ENCODE results near the gene VAMP4. TPM values are rescaled to one million over a fixed set of nuclear protein-coding genes. Genes with fewer than 3 reads are reported as not detected.
"Not testable (repeated sequence)": the region's sequence is repeated elsewhere in the genome, so short reads cannot be mapped to it uniquely, and the experiment has no call there.

Gene VAMP4
- polyA plus RNA-seq, 1 donor from 2014 or later, result 28.0 TPM

DNA sequence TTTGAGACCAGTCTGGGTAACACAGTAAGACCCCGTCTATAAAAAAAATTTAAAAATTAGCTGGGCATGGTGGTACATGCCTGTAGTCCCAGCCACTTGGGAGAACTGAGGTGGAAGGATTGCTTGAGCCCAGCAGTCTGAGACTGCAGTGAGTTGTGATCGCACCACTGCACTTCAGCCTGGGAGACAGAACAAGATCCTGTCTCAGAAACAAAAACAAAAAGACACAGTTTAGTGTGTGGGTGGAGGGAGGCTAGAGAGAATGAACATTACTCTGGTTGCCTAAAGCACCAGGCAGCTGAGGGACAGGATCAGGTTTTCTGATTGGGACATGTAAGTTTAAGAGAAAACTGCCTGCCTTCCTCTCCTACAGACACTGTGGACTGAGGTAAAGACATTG lies 42.3 kb downstream of the VAMP4 start:
- TF ChIP-seq RAD21 (conservative IDR thresholded peaks at IDR 0.05), result no peak
- TF ChIP-seq, protein P1, sequence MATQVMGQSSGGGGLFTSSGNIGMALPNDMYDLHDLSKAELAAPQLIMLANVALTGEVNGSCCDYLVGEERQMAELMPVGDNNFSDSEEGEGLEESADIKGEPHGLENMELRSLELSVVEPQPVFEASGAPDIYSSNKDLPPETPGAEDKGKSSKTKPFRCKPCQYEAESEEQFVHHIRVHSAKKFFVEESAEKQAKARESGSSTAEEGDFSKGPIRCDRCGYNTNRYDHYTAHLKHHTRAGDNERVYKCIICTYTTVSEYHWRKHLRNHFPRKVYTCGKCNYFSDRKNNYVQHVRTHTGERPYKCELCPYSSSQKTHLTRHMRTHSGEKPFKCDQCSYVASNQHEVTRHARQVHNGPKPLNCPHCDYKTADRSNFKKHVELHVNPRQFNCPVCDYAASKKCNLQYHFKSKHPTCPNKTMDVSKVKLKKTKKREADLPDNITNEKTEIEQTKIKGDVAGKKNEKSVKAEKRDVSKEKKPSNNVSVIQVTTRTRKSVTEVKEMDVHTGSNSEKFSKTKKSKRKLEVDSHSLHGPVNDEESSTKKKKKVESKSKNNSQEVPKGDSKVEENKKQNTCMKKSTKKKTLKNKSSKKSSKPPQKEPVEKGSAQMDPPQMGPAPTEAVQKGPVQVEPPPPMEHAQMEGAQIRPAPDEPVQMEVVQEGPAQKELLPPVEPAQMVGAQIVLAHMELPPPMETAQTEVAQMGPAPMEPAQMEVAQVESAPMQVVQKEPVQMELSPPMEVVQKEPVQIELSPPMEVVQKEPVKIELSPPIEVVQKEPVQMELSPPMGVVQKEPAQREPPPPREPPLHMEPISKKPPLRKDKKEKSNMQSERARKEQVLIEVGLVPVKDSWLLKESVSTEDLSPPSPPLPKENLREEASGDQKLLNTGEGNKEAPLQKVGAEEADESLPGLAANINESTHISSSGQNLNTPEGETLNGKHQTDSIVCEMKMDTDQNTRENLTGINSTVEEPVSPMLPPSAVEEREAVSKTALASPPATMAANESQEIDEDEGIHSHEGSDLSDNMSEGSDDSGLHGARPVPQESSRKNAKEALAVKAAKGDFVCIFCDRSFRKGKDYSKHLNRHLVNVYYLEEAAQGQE (IDR thresholded peaks at IDR 0.05; ENCODE audit: borderline replicate concordance), result no peak
- TF ChIP-seq EP300 (conservative IDR thresholded peaks at IDR 0.05; ENCODE audit: poor library complexity, severe bottlenecking), result no peak
- TF ChIP-seq, protein P2, sequence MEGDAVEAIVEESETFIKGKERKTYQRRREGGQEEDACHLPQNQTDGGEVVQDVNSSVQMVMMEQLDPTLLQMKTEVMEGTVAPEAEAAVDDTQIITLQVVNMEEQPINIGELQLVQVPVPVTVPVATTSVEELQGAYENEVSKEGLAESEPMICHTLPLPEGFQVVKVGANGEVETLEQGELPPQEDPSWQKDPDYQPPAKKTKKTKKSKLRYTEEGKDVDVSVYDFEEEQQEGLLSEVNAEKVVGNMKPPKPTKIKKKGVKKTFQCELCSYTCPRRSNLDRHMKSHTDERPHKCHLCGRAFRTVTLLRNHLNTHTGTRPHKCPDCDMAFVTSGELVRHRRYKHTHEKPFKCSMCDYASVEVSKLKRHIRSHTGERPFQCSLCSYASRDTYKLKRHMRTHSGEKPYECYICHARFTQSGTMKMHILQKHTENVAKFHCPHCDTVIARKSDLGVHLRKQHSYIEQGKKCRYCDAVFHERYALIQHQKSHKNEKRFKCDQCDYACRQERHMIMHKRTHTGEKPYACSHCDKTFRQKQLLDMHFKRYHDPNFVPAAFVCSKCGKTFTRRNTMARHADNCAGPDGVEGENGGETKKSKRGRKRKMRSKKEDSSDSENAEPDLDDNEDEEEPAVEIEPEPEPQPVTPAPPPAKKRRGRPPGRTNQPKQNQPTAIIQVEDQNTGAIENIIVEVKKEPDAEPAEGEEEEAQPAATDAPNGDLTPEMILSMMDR (IDR thresholded peaks at IDR 0.05; ENCODE audit: poor library complexity, severe bottlenecking), result no peak
- no peak for TF ChIP-seq EZH2 (IDR thresholded peaks at IDR 0.05; ENCODE audit: borderline replicate concordance, insufficient read depth, low read length, poor library complexity, severe bottlenecking)
- no peak for TF ChIP-seq SMC3 (conservative IDR thresholded peaks at IDR 0.05; ENCODE audit: poor library complexity)
- no peak for TF ChIP-seq POLR2AphosphoS5 (IDR thresholded peaks at IDR 0.05)
- TF ChIP-seq MXI1 (conservative IDR thresholded peaks at IDR 0.05; ENCODE audit: poor library complexity, severe bottlenecking), result no peak
- TF ChIP-seq TAF1 (IDR thresholded peaks at IDR 0.05; ENCODE audit: low read depth), result no peak
- no peaks in the 10 kb centered on the region for H3K9me2 ChIP-seq (ENCODE audit: insufficient read depth, low read length)
- no peak overlapping the region for H3K9ac ChIP-seq (ENCODE audit: low read length)
- no peak overlapping the region for H3K4me3 ChIP-seq (ENCODE audit: low read length)
- H2AFZ ChIP-seq (ENCODE audit: low read depth, low read length), result no peak overlapping the region
- H3K9me3 ChIP-seq (ENCODE audit: low read length), result no peaks in the 10 kb centered on the region
- H3K36me3 ChIP-seq (ENCODE audit: insufficient read depth, low read length), result no peaks in the 10 kb centered on the region
- no peaks in the 10 kb centered on the region for H3K79me2 ChIP-seq (replicated peaks; ENCODE audit: insufficient read depth, low read length)
- H3K27ac ChIP-seq (ENCODE audit: low read length), result no peak overlapping the region
- no peaks in the 10 kb centered on the region for H3K27me3 ChIP-seq (ENCODE audit: insufficient read depth, low read depth, low read length)
- H3F3A ChIP-seq (ENCODE audit: insufficient read depth, low read length, poor library complexity, severe bottlenecking), result no peaks in the 10 kb centered on the region
- no peak overlapping the region for H3K4me2 ChIP-seq (ENCODE audit: low read length)
- no peaks in the 10 kb centered on the region for H4K20me1 ChIP-seq (ENCODE audit: insufficient read depth)

DNA sequence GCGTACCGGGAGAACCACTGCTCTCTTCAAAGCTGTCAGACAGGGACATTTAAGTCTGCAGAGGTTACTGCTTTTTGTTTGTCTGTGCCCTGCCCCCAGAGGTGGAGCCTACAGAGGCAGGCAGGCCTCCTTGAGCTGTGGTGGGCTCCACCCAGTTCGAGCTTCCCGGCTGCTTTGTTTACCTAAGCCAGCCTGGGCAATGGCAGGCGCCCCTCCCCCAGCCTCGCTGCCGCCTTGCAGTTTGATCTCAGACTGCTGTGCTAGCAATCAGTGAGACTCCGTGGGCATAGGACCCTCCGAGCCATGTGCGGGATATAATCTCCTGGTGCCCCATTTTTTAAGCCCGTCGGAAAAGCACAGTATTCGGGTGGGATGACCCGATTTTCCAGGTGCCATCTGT lies 46.1 kb downstream of the VAMP4 start:
- H3K9ac ChIP-seq (ENCODE audit: low read length); H3K9me3 ChIP-seq (ENCODE audit: low read length); H3F3A ChIP-seq (ENCODE audit: insufficient read depth, low read length, poor library complexity, severe bottlenecking): not testable (repeated sequence)

DNA sequence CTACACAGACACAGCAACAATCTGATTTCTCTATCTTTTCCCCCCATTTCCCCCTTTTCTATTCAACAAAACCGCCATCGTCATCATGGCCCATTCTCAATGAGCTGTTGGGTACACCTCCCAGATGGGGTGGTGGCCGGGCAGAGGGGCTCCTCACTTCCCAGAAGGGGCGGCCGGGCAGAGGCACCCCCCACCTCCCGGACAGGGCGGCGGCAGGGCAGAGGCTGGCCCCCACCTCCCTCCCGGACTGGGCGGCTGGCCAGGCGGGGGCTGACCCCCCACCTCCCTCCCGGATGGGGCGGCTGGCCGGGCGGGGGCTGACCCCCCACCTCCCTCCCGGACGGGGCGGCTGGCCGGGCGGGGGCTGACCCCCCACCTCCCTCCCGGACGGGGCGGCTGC lies 48.3 kb downstream of the VAMP4 start:
- H3K4me3 ChIP-seq (ENCODE audit: low read length); H3K27ac ChIP-seq (ENCODE audit: low read length); H3F3A ChIP-seq (ENCODE audit: insufficient read depth, low read length, poor library complexity, severe bottlenecking); H3K9me2 ChIP-seq (ENCODE audit: insufficient read depth, low read length); H3K79me2 ChIP-seq (replicated peaks; ENCODE audit: insufficient read depth, low read length); H3K36me3 ChIP-seq (ENCODE audit: insufficient read depth, low read length); H3K4me2 ChIP-seq (ENCODE audit: low read length); H3K9ac ChIP-seq (ENCODE audit: low read length); H3K9me3 ChIP-seq (ENCODE audit: low read length); H2AFZ ChIP-seq (ENCODE audit: low read depth, low read length); H3K27me3 ChIP-seq (ENCODE audit: insufficient read depth, low read depth, low read length); H4K20me1 ChIP-seq (ENCODE audit: insufficient read depth): not testable (repeated sequence)

More for the DNA sequence above, 46.1 kb downstream of the VAMP4 start:
- H3K36me3 ChIP-seq (ENCODE audit: insufficient read depth, low read length); H3K27ac ChIP-seq (ENCODE audit: low read length); H3K27me3 ChIP-seq (ENCODE audit: insufficient read depth, low read depth, low read length); H3K79me2 ChIP-seq (replicated peaks; ENCODE audit: insufficient read depth, low read length); H3K9me2 ChIP-seq (ENCODE audit: insufficient read depth, low read length); H3K4me3 ChIP-seq (ENCODE audit: low read length); H2AFZ ChIP-seq (ENCODE audit: low read depth, low read length); H4K20me1 ChIP-seq (ENCODE audit: insufficient read depth); H3K4me2 ChIP-seq (ENCODE audit: low read length): not testable (repeated sequence)
